Heart left ventricle (tissue), 13 donors: ENCODE results near the gene RNF38.

Source experiments
- CTCF ChIP-seq, 12 donors: fragments of 200-600 bp; sonication (generic) in 4 of 12; IDR thresholded peaks; one replicate each; pipeline versions ENCODE4 v1.5.0 to v1.8.0; 2018 to 2022; ENCODE audit warnings: antibody characterized with exemption in 12 of 12, mild to moderate bottlenecking in 5 of 12
- POLR2A ChIP-seq, 2 donors: fragments of 450-650 bp; IDR thresholded peaks; one replicate each; pipeline ENCODE4 v1.6.1; 2017; ENCODE audit warnings: antibody characterized with exemption in 2 of 2, mild to moderate bottlenecking in 2 of 2, moderate library complexity in 2 of 2
- donor health status: ischemic (EF 13 %, LVEDD 7.1; RV severe dilation, severe dysfunction).
- donor health status: DM: no; HTN: yes; CAD: no.
- donor health status: DM: no; HTN: no; CAD: no.
- donor health status: ischemic (EF 25% LVEDD 6.9; RV normal size, moderate dysfunction).
- donor health status: ischemic (EF 25% LVEDD 5.7; RV mildly dilated, moderate dysfunction).
- donor health status: ischemic (EF 35%, LVEDD 5.7; RV mildly dilated, moderate dysfunction).
- donor health status: nonischemic (EF 11% LVEDD 7.7; RV severe dilation, severe dysfunction).
- donor health status: DM: yes; HTN: yes; CAD: no.
- donor health status: PGD.
- donor health status: ischemic (EF 29% LVEDD 5.4; RV normal size, mild dysfunction).
- donor health status: nonischemic (EF 23%, LVEDD 6.1; RV moderate dilation, normal function).

- TF ChIP-seq POLR2A (IDR thresholded peaks at IDR 0.05) (no peak), CTCF (IDR thresholded peaks at IDR 0.05) (no peak)
Observed at GRCh38 chr9:36337002-36337401, 63.1 kb downstream of the RNF38 start.
